ENCODE data around the gene CCDC9B. TPM values are rescaled to one million over a fixed set of nuclear protein-coding genes. Genes with fewer than 3 reads are reported as not detected.

Gene CCDC9B
- total RNA-seq, 2 donors from 2014 or later, result 9.0 to 29.7 TPM

GRCh38 chr15:40335938-40336743, 4.6 kb downstream of the CCDC9B start:
- H3K27ac ChIP-seq, result no peak overlapping the region
- DNase-seq (ENCODE audit: low spot score), result no peak
- H3K27me3 ChIP-seq (replicated peaks; ENCODE audit: insufficient read depth), result no peaks in the 10 kb centered on the region
- no peak overlapping the region for H3K4me3 ChIP-seq
- H3K4me1 ChIP-seq (replicated peaks), result peaks cover 18% of the 10 kb centered on the region
- H3K36me3 ChIP-seq, result no peaks in the 10 kb centered on the region
- TF ChIP-seq CTCF (IDR thresholded peaks at IDR 0.05) (no peak), POLR2A (IDR thresholded peaks at IDR 0.05) (no peak), POLR2AphosphoS5 (IDR thresholded peaks at IDR 0.05) (no peak)
- WGBS, result 71% methylated on average over 13 of the region's 13 CpGs
- no peaks in the 10 kb centered on the region for H3K9me3 ChIP-seq
- intact Hi-C loops (cut with DNase I), result loop anchor here (5.0 kb wide), 1 partner anchor 59 kb away; no protein-coding TSS in a partner anchor

GRCh38 chr15:40334941-40335795, 5.6 kb downstream of the CCDC9B start:
- DNase-seq (ENCODE audit: low spot score), result no peak
- H3K27ac ChIP-seq, result peak overlapping the region in 1 of 2 donors; percentile 39
- intact Hi-C loops (cut with DNase I), result loop anchor here (5.0 kb wide), 1 partner anchor 58 kb away; no protein-coding TSS in a partner anchor
- no peaks in the 10 kb centered on the region for H3K36me3 ChIP-seq
- no peak for TF ChIP-seq POLR2A (IDR thresholded peaks at IDR 0.05)
- no peak for TF ChIP-seq CTCF (IDR thresholded peaks at IDR 0.05)
- TF ChIP-seq POLR2AphosphoS5 (IDR thresholded peaks at IDR 0.05), result no peak
- H3K4me3 ChIP-seq, result no peak overlapping the region
- 70% methylated on average over 25 of the region's 26 CpGs for WGBS
- H3K9me3 ChIP-seq, result no peaks in the 10 kb centered on the region
- peaks cover 10% of the 10 kb centered on the region for H3K4me1 ChIP-seq (replicated peaks)
- no peaks in the 10 kb centered on the region for H3K27me3 ChIP-seq (replicated peaks; ENCODE audit: insufficient read depth)

GRCh38 chr15:40334541-40334940, 6.2 kb downstream of the CCDC9B start:
- Histone ChIP-seq H3K4me3 (no peak overlapping the region), H3K27me3 (replicated peaks; ENCODE audit: insufficient read depth) (no peaks in the 10 kb centered on the region), H3K9me3 (no peaks in the 10 kb centered on the region), H3K36me3 (no peaks in the 10 kb centered on the region), H3K27ac (peak overlapping the region in 1 of 2 donors; percentile 39), H3K4me1 (replicated peaks) (peaks cover 4% of the 10 kb centered on the region)
- TF ChIP-seq POLR2A (IDR thresholded peaks at IDR 0.05) (no peak), POLR2AphosphoS5 (IDR thresholded peaks at IDR 0.05) (no peak), CTCF (IDR thresholded peaks at IDR 0.05) (no peak)
- intact Hi-C loops (cut with DNase I), result no loop called here
- DNase-seq (ENCODE audit: low spot score), result no peak
- WGBS, result 62% methylated on average over 3 of the region's 3 CpGs

- intact Hi-C loops (cut with DNase I), result no loop called here
- H3K9me3 ChIP-seq, result no peaks in the 10 kb centered on the region
- no peak for TF ChIP-seq POLR2A (IDR thresholded peaks at IDR 0.05)
- TF ChIP-seq CTCF (IDR thresholded peaks at IDR 0.05), result no peak
- peak; percentile 8 for TF ChIP-seq POLR2AphosphoS5 (IDR thresholded peaks at IDR 0.05)
- H3K27me3 ChIP-seq (replicated peaks; ENCODE audit: insufficient read depth), result no peaks in the 10 kb centered on the region
- 47% methylated on average over 12 of the region's 12 CpGs for WGBS
- DNase-seq (ENCODE audit: low spot score), result no peak
- H3K36me3 ChIP-seq, result no peaks in the 10 kb centered on the region
- H3K27ac ChIP-seq, result peak overlapping the region in 1 of 2 donors; percentile 39
- H3K4me1 ChIP-seq (replicated peaks), result no peaks in the 10 kb centered on the region
- no peak overlapping the region for H3K4me3 ChIP-seq
Measured at GRCh38 chr15:40333922-40334492, 6.7 kb downstream of the CCDC9B start.

All from prostate gland (tissue), 2 donors.